ENCODE measurements around the gene OR52E8.

OR52E8 gene

GRCh38 chr11:5857590-5857989, at the start of gene OR52E8:
Gene OR52E8 (minus strand): TSS chr11:5857690. CDS start chr11:5857690, 0 bp downstream.
- no peak for DNase-seq (ENCODE audit: low read depth)

DNA sequence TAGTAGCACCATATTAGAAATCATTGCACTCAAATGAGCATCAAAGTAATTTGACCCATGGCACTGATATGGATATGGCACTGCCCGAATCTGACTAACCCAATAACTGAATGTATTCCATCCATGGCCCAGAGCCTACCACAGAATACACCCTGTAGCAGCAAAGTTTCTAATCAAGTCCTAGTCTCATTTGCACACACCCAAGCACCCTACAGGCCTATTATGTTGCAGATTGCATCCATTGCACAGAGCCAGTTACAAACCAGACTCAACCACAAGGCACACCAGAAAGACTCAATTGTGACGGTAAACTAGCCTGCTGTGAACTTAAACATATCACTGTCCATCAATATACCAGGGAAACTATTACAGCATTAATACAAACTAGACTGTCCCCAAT, 42.0 kb upstream of the OR52E8 start:
- no peak for DNase-seq (ENCODE audit: low read depth)

GRCh38 chr11:5892908-5893307, 35.4 kb upstream of the OR52E8 start, which contains the start of gene OR52E5:
Gene OR52E5 (plus strand): TSS chr11:5893208. CDS start chr11:5900777, 7,569 bp downstream.
- DNase-seq (ENCODE audit: low read depth) = no peak

DNA sequence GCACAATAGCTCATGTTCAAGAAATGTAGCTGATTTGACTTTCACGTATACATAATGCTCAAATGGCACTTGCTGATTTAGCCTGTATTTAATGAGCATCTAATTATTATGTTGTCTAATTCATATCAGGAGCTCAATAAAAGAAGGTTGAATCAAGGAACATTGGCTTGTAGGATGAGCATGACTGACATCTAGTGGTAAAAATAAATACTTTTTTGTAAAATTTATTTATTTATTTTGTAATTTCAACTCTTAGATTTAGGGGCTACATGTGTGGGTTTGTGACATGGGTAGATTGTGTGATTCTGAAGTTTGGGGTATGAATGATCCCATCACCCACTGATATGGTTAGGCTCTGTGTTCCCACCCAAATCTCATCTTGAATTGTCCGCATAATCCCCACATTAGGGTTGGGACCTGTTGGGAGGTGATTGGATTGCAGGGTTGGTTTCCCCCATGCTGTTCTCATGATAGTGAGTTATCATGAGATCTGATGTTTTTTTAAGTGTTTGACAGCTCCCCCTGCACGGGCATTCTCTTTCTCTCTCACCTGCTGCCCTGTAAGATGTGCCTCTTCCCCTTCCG, 33.8 kb upstream of the OR52E8 start:
- DNase-seq (ENCODE audit: low read depth) = no peak

DNA sequence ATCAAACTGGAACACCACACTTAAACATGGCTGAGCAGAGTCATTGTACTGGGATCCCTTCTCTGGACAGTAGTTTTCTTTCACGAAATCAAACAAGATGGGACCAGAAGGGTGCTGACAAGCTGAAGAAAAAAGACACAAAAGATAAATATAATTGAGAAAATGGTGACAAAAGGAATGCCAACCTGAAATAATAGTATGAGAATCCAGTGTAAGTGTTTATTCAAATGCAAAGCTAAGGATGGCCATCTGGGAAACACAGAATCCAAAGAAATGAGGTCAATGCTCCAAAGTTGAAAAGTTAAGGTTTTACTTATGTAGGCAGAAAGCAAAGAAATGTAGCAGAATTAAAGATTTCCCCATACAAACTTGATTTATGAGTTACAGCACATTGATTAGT, 30.2 kb upstream of the OR52E8 start:
- DNase-seq (ENCODE audit: low read depth) = no peak

DNA sequence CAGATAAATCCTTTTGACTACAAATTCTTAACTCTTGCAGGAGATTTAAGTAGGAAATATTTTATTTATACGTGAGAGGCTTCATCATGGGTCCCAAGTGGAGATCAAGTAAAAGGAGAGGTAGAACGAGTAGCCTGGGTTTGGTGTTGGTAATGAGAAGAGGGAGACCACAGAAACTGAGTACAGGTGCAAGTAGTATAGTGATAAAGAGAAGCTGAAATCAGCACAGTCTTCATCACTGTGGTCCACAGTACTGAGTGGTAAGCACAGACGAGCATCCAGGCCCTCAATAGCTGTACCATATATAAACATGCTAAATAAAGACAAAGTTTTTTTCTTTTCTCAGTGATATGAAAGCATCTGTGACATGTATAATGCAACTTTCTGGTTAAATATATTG, 29.7 kb upstream of the OR52E8 start:
- DNase-seq (ENCODE audit: low read depth) = no peak

DNA sequence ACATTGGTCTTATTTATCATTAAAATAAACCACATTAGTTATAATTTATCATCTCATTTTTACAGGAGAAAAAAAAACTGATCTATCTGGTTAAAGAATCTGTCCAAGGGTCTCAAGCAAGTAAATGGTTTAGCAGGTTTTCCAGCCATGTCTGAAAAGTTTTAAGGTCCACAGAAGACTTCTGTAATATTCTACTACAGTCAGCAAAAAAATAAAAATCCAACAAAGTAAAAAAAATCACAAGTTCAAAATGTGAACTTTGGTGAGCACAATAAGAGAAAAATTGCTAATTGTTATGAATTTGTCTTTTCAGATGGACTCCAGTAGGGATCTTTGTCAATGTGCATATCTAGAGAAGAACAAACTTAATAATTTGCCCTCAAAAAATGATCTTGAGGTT, 24.3 kb upstream of the OR52E8 start:
- DNase-seq (ENCODE audit: low read depth) = no peak

GRCh38 chr11:5880329-5880728, 22.8 kb upstream of the OR52E8 start, which contains the start of gene OR52E4:
Gene OR52E4 (plus strand): TSS chr11:5880629. CDS start chr11:5884293, 3,664 bp downstream.
- no peak for DNase-seq (ENCODE audit: low read depth)

DNA sequence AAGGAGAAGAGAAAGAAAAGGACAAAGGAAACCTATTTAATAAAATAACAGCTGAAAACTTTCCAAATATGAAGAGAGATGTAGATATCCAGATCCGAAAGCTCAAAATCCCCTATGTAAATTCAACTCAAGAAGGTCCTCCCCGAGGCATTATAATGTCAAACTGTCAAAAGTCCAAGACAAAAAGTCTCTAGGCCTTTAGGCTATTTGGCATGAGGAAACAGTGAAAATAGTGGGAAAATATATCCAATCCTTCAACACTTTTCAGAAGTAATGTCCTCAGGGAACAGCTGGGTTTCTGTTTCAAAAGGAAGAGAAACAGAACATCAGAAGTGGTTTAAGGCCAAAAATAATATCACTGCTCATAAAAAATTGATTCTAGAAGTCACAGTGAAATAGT, 21.1 kb upstream of the OR52E8 start:
- no peak for DNase-seq (ENCODE audit: low read depth)

GRCh38 chr11:5865826-5866225, 8.3 kb upstream of the OR52E8 start:
- DNase-seq (ENCODE audit: low read depth) = no peak

DNA sequence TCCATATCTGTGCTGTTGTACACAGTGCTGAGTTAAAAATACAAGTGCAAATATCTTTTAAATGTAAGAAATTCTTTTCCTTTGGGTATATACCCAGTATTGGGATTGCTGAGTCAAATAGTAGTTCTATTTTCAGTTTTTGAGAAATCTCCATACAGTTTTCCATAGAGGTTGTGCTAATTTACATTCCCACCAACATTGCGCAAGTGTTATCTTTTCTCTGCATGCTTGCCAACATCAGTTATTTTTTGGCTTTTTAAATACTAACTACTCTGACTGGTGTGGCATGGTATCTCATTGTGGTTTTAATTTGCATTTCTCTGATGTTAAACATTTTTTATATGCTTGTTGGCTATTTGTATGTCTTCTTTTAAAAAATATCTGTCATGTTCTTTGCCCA, 6.5 kb downstream of the OR52E8 start:
- DNase-seq (ENCODE audit: low read depth) = no peak

GRCh38 chr11:5847711-5848110, 9.8 kb downstream of the OR52E8 start:
- DNase-seq (ENCODE audit: low read depth) = no peak

DNA sequence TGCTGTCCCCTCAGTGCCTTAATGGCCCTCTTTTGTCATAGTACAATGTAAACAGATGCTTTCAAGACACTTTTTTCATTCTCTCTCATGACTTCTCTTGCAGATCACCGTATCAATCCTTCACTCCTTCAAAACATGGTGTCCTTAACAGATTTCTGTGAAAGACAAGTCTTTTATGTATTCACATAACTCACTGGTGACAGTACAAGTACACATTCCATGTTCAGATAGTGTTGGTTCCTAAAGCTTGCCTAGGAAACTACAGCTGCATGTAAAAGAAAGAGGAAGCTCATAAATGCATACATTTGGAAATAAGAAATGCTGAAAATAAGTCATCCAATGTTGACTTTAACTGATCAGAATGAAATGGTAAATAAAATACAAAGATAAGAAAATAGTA, 10.8 kb downstream of the OR52E8 start:
- no peak for DNase-seq (ENCODE audit: low read depth)

DNA sequence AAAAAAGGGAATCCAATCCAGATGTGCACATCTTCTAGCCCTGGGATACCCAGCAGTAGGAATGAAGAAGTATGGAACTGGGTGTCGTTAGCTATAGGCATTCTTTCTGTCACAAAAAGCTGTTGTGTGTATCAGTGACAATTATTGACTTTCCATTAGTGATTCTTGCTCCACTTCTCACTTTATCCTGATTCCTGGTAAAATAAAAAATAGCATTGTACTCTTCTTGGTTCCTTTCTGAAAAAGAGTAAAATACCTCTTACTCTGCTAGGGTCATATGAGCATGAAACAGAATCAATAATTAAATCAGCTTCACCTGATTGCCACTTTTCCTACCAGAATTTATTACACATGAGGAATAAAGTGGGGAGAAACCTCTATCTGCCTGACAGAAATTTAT, 15.7 kb downstream of the OR52E8 start, which contains the start of gene OR52E6:
TSS of gene OR52E6 (minus strand) at position 101 of the 400 bp plus-strand sequence. CDS start at position 101, 0 bp downstream.
- no peak for DNase-seq (ENCODE audit: low read depth)

- DNase-seq (ENCODE audit: low read depth) = no peak
Observed at GRCh38 chr11:5837695-5838094, 19.8 kb downstream of the OR52E8 start.

GRCh38 chr11:5833446-5833845, 24.0 kb downstream of the OR52E8 start:
- no peak for DNase-seq (ENCODE audit: low read depth)

GRCh38 chr11:5831196-5831829, 26.2 kb downstream of the OR52E8 start:
- no peak for DNase-seq (ENCODE audit: low read depth)

DNA sequence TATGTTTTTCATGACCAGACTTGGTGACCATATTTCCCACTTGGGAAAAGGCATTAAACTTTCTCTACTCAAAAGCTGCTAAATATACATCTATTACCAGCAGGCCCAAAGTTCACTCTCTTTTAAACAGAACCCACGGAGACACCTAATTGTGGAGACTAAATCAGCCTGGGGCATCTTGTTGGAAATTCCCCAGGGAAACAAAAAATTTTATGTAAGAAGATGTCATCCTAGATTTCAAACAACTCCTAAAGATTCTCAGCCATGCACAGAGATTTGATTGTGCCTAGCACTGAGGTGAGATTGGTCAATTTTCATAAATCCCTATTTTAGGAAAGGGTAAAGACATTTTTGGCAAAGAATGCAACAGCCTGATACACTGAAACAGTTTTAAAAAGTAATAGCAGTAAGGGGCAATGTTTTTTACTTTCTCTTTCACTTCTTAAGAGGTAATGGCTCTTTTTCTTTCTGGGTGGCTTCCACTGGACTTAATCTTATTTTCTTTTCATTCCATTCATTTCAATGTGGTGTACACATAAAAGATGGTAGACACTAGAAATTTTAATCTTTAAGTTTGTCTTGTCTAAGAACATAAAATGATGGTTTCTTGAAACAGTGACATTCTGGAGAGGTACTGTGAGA, 39.1 kb downstream of the OR52E8 start:
- no peak for DNase-seq (ENCODE audit: low read depth)

GRCh38 chr11:5815534-5815933, 42.0 kb downstream of the OR52E8 start:
- no peak for DNase-seq (ENCODE audit: low read depth)

GRCh38 chr11:5809905-5810795, 47.3 kb downstream of the OR52E8 start:
- DNase-seq (ENCODE audit: low read depth) = no peak

DNA sequence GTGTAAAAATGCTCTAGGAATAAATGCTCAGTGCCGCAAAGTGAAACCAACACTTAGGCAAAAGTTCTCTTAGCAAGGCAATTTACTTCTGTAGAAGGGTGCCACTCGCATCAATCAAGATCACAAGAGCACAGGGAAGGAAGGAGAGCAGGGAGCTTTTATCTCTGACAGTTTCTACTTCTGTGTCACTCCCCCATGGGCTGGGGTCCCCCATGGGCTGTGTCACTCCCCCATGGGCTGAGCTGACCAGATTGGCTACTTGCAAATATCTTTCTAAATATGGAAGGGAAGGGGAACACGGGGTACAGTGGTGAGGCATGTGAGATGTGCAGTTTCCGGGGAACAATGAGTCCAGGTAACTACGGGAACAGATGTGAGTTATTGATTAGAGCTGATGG, 48.4 kb downstream of the OR52E8 start:
- no peak for DNase-seq (ENCODE audit: low read depth)

GRCh38 chr11:5808500-5809121, 48.9 kb downstream of the OR52E8 start, which contains the start of gene OR52N2:
Gene OR52N2 (plus strand): TSS chr11:5808924. CDS start chr11:5820336, 11,412 bp downstream.
- peak; percentile 55 for DNase-seq (ENCODE audit: low read depth)
